ENCODE data around the gene SYNPR. TPM values are rescaled to one million over a fixed set of nuclear protein-coding genes. Genes with fewer than 3 reads are reported as not detected.
"Not testable (repeated sequence)": the region's sequence is repeated elsewhere in the genome, so short reads cannot be mapped to it uniquely, and the experiment has no call there.

The SYNPR gene
- total RNA-seq, 1 experiment from 2014 or later: not detected

DNA sequence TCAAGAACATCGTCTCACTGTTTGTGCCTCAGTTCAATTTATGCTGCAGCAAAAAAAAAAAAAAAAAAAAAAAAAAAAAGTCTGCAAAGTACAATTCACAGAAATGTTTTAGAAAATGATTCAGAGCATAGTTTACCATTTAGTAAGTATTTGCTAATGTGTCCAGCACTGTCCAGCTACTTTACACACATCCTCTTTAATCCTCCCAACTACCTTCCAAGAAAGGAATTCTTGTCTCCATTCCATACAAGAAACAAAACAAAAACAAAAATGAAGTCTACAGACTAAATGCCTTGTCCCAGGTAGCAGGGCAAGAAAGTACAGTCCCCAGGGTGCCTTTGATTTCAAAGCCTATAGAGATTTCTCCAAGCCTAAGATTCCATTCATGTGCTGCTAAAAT lies 335.5 kb downstream of the SYNPR start:
- DNase-seq (ENCODE audit: low read depth): peak; percentile 24

DNA sequence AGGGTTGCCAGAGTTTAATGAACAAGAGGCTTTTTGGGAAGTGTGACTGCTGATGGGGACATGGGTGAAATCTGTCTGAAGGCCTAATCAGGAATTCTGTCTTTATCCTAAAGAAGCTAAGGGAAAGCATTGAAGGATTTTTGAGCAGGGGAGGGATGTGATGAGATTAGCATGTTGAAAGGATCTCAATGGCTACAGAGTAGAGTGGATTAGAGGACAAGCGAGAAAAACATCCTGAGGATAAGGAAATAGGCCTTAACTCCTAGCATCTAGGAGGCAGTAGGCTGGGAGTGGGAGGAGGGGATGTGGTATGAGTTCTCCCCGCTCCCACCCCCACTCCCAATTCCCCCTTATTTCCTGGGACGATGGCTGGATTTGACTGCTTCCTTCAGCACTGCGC lies 339.3 kb downstream of the SYNPR start:
- no peak for DNase-seq (ENCODE audit: low read depth)

DNA sequence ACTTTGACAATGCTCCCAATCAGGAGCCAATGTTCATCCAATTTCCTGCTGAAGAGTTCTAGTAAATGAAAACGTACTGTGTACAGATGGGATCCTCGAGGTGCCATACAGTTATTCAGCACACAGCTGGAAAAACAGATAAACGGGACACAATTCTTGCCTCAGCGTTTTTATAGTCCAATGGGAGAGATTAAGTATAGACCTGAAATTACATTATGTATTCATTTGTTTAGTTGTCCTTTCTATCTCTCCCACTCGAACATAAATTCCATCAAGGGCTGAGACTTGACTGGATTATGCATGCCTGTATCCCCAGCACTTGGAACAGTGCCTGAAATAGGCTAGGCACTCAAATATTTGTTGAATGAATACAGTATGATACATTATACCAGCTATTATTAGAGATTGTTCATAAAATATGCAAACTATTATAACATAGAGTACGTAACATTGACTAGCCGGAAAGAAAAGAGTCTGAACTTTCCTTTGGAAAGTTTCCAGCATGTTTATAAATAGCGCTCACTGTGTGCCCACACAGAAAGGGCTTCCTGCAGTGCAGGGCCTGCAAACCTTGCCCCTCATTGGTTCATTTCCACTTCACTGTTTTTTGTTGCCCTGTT lies 346.9 kb downstream of the SYNPR start:
- DNase-seq (ENCODE audit: low read depth): peak; percentile 71

DNA sequence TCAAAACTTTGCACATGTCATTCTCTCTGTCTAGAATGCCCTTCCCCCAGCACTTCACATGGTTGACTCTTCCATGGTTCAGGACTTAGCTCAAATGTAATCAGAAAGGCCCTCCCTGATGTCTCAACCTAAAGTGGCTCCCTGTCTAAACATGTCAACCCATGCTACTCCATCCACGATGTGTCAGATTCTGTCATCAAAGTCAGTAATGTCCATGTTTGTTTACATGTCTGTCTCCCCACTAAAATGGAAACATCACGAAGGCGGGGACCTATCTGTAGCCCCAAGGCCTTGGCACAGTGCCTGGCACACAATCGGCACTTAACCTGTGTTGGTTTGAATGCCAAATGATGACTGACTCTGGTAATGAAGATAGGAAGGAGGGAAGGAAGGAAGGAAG lies 353.6 kb downstream of the SYNPR start:
- DNase-seq (ENCODE audit: low read depth): no peak

DNA sequence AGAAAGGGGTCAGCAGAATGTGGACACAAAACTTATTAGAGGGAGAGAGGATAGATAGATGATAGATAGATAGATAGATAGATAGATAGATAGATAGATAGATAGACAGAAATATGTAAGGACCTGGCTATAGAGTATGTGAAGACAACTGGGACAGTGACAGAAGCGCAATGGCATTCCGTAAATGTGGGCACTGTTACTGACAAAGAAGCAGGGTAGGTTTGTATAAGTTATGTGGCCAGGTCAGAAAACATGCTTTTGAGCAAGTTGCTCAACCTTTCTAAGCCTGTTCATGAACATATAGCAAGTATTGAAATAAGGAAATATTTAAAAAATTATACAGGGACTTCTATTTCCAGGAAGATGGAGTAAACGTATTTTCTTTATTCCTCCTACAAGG lies 357.1 kb downstream of the SYNPR start:
- no peak for DNase-seq (ENCODE audit: low read depth)

DNA sequence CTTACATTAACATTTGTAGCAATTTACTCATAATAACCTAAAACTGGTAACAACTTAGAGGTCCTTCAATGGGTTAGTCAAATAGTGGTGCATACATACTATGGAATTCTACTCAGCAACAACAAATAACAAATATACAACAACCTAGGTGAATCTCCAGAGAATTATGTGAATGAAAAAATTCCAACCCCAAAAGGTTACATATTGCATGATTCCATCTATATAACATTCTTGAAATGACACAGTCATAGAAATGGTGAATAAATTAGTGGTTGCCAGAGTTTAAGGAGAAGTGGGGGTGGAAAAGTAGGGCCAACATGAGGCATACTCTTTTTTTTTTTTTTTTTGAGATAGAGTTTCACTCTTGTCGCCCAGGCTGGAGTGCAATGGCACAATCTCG lies 361.7 kb downstream of the SYNPR start:
- peak; percentile 24 for DNase-seq (ENCODE audit: low read depth)

DNA sequence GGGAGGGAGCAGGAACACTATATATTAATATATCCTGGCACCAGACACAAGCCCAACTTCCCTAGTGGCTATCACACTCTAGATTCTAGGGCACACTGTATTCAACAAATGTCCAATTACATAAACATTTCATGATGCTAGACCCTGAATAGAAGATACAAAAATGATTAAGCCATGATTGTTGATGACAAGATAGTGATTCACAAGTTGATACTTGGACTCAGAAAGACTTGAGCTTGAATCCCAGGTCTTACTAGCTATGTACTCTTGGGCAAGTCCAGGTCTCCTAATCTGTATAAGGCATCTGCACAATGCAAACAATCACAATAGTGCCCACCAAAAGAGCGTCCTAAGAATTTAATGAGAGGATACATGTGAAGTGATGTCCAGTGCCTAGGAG lies 364.4 kb downstream of the SYNPR start:
- no peak for DNase-seq (ENCODE audit: low read depth)

DNA sequence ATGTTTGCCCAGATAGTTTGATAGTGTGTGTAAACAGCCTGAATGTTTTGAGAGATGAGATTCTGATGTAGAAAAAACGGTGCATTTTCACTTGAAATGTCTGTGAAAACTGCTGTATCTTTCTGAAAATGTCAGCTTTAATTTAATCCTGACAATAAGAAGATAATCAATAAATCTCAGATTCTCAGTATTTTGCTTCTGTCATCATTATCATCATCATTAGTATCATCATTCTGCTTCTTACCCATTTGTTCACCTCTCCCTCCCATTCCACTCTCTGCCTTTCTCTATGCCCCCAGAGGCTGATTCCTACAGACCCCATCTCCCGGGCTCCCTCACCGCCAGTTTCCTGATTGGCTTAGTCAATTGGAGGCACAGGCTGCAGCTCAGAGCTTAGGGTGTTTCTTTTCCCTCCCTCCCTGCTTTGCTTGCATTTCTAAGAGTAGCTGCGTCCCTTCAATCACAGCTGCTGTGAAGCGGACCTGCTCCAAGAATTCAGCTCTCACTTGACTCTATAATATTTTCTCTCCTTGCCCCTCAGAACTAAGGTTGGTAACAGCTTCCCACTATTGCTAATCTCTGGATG lies 366.2 kb downstream of the SYNPR start:
- no peak for DNase-seq (ENCODE audit: low read depth)

DNA sequence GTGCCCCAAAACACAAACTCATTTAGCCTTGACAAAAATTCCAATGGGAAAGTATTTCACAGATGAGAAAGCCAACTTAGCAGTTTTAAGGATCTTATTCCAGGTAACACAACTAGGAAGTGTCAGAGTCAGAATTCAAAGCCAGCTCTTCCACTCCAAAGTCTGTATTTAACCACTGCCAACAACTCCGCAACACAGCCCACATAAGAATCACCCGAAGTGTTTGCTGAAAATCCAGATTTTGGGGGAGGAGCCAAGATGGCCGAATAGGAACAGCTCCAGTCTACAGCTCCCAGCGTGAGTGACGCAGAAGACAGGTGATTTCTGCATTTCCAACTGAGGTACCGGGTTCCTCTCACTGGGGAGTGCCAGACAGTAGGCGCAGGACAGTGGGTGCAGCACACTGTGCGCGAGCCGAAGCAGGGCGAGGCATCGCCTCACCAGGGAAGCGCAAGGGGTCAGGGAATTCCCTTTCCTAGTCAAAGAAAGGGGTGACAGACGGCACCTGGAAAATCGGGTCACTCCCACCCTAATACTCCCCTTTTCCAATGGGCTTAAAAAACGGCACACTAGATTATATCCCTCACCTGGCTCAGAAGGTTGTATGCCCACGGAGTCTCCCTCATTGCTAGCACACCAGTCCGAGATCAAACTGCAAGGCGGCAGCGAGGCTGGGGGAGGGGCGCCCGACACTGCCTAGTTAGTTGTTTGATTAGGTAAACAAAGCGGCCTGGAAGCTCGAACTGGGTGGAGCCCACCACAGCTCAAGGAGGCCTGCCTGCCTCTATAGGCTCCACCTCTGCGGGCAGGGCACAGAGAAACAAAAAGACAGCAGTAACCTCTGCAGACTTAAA lies 367.0 kb downstream of the SYNPR start:
- DNase-seq (ENCODE audit: low read depth): not testable (repeated sequence)

DNA sequence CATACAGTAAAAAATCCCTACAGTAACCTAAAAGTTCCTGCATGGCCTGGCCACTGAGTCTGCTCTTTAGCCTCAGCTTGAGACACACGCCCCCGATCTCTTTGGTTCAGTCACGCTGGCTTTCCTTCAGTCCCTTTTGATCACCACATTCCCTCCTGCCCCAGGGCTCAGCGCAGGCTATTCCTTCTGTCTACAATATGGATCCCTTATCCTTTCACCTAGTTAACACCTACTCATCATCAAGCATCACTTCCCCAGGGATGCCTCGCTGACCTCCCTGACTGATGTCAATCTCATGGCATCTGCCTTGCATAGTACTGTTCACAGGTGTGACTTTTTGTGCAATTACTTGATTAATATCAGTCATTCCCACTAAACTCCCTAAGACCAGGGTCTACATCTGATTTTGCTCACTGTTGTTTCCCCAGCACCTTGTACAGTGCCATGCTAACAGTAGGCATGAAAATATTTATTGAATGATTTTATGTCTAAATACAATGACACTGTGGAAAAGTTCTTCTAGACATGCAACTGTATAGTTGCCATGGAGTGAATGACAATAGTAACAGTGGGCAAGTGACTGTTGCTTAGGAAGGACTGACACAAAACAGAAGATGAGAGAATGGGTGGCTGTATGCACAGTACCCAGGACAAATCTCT lies 374.1 kb downstream of the SYNPR start, which contains the start of gene SNTN:
Gene SNTN (plus strand): TSS at position 610 of the 660 bp plus-strand sequence. CDS start 13 bp downstream, at position 623.
- DNase-seq (ENCODE audit: low read depth): no peak

DNA sequence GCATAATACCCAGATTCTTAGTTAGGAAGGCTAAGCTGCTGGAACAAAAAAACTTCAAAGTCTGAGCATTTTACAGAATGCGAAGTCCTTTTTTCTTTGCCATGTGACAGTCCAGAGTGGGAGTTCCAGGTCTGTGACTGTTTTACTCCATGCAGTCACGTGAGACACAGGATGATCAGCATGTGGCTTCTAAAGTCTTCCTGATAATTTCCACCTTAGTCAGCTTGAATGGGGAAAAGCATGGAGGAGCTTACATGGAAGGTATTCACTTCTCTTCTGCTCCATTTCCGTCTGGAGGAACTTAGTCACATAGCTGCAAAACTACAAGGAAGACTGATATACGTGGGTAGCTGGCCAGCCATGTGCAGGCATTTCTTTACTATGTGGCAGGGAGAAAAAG lies 376.1 kb downstream of the SYNPR start:
- DNase-seq (ENCODE audit: low read depth): peak; percentile 49

DNA sequence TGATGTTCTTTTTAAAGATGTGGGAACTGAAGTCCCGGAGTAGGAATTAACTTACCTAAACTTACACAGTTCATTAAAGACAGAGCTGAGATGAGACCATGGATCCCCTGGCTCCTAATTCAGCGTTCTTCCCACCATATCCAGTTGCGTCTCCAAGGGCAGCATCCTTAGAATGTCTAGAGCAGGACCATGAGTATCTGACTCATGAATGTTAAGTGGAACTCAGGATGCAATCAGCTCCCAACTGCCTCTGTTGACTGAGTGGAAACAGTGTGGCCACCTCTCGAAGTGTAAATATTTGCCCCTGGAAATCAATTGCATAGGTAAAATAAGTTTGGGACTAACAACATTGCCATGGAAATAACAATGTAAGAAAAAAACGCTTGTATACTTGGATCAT lies 376.8 kb downstream of the SYNPR start:
- no peak for DNase-seq (ENCODE audit: low read depth)

DNA sequence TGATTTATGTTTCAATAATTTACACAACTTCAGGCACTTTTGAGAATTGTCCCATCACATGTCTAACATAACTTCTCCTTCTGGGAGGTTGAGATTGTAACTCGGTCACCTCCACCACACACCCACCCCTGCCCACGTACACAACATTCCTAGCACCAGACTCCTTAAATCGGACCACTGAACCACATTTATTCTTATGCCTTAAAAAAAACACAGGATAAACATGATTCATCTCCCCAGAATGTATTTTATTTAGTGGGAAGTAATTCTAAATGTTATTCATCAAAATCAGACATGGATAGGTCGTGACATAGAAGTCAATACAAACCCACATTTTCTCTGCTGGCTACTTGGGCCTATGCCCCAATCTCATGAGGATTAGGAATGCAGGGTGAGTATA lies 377.4 kb downstream of the SYNPR start:
- DNase-seq (ENCODE audit: low read depth): peak; percentile 76

DNA sequence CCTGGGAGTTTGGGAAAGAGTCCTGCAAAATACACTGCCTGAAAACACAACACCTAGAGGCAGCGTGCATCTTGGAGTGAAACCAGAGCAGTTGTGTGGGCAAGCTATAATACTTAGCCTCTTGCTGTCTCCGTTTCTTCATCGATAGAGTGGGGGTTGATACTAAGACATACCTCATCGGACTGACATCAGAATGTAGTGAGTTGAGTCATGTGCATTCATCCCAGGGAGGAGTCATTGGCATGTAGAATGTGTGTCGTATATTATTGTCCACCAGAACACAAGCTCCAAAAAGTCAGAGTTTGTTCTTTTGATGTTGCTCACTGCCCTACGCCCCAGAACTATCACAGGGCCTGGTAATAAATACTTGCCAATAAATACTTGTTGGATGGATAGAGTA lies 378.7 kb downstream of the SYNPR start:
- DNase-seq (ENCODE audit: low read depth): peak; percentile 49

DNA sequence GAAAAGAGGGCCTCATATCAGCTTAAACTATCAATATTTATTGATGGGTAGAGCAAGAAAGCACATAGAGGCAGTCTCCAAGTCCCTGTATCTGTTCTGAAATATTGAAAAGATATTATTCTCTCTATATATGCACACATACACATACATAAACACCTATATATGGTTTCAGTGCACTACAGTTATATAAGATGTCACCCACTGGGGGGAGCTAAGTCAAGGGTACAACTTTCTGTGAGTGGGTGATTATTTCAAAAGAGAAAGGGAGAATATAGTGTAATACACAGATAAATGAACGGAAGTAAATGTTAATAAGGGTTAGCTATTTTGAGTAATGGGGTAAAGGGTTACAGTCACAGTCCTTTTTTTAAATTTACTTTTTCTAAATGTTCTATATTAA lies 383.1 kb downstream of the SYNPR start:
- DNase-seq (ENCODE audit: low read depth): no peak

DNA sequence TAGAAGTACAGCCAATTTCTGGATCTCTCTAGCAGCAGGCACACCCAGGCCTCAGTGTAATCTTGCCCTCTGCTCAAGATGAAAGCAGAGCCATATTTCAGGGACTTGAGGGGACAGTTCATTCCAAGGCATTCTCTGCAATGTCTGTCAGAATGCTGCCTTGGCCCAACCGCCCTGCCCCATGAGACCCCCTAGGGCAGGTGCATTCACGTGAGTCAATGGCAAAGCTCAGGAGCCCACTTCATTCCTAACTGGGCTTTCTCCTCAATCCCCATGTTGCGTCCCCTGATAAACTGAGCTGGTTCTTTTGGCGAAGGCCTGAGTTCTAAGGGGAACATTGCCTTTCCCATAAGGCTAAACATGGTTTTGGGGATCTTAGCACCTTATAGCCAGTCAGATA lies 383.9 kb downstream of the SYNPR start:
- DNase-seq (ENCODE audit: low read depth): no peak

DNA sequence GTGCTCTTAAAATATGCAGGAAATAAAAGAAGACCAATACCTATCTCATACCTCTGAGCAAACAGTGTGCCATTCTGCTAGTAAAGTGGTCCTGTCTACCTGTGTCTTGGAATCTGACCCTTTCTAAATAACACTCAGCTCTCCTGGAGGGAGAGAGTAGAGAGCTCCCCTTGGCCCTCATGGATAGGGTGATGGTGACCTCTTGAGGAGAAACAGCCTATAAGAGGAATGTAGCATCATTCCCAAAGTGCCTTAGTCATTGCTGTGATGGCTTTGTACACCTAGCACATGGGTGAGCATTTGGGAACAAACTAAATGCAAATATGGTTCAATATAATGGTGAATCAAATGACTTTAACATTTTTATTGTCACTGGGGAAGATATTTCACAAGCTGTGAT lies 384.4 kb downstream of the SYNPR start:
- peak; percentile 33 for DNase-seq (ENCODE audit: low read depth)

Data from M059J (cell line).